DND-41 (cell line): ENCODE measurements around the gene TSHR.

Experiments used
- EZH2 ChIP-seq: IDR thresholded peaks from 3 replicates; pipeline ENCODE4 v1.6.1; 2012; ENCODE audit warnings: borderline replicate concordance, low read depth, mild to moderate bottlenecking, moderate library complexity, low read length, inconsistent platforms; ENCODE audit not compliant: severe bottlenecking
- TF ChIP-seq, protein P1 (sequence below): IDR thresholded peaks from 2 replicates; pipeline ENCODE4 v1.5.1; 2012; ENCODE audit warnings: borderline replicate concordance, low read length, moderate library complexity, mild to moderate bottlenecking; ENCODE audit not compliant: poor library complexity, severe bottlenecking; ENCODE audit errors: extremely low read depth

DNA sequence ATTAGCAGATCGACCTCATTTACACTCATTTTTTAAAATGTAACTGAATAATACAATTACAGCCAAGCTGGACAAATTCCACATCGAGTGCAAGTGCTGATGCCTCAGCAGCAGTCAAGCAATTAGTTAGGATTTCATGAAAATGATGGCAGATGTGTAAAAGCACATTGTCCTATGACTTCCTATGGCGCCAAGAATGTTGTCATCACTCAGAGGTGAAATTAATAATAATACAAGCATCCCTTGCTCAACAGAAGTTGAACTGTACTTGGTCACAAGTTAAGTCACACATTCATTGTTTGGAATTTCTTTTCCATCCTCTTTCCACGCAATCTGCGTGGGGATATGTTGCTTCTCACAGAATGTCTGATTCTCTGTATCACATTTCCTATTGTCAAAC is 148.0 kb downstream of the TSHR start:
- TF ChIP-seq, protein P1, sequence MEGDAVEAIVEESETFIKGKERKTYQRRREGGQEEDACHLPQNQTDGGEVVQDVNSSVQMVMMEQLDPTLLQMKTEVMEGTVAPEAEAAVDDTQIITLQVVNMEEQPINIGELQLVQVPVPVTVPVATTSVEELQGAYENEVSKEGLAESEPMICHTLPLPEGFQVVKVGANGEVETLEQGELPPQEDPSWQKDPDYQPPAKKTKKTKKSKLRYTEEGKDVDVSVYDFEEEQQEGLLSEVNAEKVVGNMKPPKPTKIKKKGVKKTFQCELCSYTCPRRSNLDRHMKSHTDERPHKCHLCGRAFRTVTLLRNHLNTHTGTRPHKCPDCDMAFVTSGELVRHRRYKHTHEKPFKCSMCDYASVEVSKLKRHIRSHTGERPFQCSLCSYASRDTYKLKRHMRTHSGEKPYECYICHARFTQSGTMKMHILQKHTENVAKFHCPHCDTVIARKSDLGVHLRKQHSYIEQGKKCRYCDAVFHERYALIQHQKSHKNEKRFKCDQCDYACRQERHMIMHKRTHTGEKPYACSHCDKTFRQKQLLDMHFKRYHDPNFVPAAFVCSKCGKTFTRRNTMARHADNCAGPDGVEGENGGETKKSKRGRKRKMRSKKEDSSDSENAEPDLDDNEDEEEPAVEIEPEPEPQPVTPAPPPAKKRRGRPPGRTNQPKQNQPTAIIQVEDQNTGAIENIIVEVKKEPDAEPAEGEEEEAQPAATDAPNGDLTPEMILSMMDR = no peak
- no peak for TF ChIP-seq EZH2
